H1 (cell line): Measurements from ENCODE around the gene TMEM121B. TPM values are rescaled to one million over a fixed set of nuclear protein-coding genes. Genes with fewer than 3 reads are reported as not detected.

ENCODE experiments used
- GABPA ChIP-seq: IDR thresholded peaks from 2 replicates; pipeline ENCODE4 v1.6.1; 2011; ENCODE audit warnings: mild to moderate bottlenecking, low read length, moderate library complexity, borderline replicate concordance; ENCODE audit not compliant: insufficient read depth
- NANOG ChIP-seq: IDR thresholded peaks from 2 replicates; pipeline ENCODE4 v1.6.1; 2011; ENCODE audit warnings: low read length, low read depth, mild to moderate bottlenecking, inconsistent platforms; ENCODE audit not compliant: insufficient read depth, poor library complexity, severe bottlenecking
- POU5F1 ChIP-seq: IDR thresholded peaks from 2 replicates; pipeline ENCODE4 v1.6.1; 2011; ENCODE audit warnings: low read depth, mild to moderate bottlenecking, low read length, moderate library complexity
- RFX5 ChIP-seq: IDR thresholded peaks from 2 replicates; pipeline ENCODE4 v1.6.1; 2011; ENCODE audit warnings: low read depth, low read length, improper control_type of control experiment, borderline replicate concordance
- polyA plus RNA-seq, 7 experiments: library from polyadenylated mRNA; depleted of rRNA in 3 of 7; stranded (reverse) in 5 of 7; unstranded in 2 of 7; fragments of >200 nt in 5 of 7; fragments of 200-250 nt in 2 of 7; gene quantifications; 1 replicate in 5 of 7; 2 replicates in 1 of 7; 4 replicates in 1 of 7; pipeline versions ENCODE4 v1.2.1 to v1.2.3, GENCODE V29; 2011 to 2013; ENCODE audit warnings: missing spikeins in 2 of 7, mixed read lengths in 2 of 7
- total RNA-seq: library from RNA; stranded (reverse); fragmentation: NEBNext Ultra II Directional; extraction: Animal tissue kit (Norgen Biotek cat#: 25700); gene quantifications from 2 replicates; pipeline ENCODE4 v1.2.1, GENCODE V29; 2021
- TF ChIP-seq, protein P1 (sequence below), 3 experiments: IDR thresholded peaks; 1 replicate in 2 of 3; 2 replicates in 1 of 3; pipeline versions ENCODE4 v1.5.1 to v1.6.1; 2011; ENCODE audit warnings: low read length in 3 of 3, mild to moderate bottlenecking in 3 of 3, inconsistent platforms in 2 of 3, low read depth in 1 of 3, moderate library complexity in 1 of 3; ENCODE audit not compliant: insufficient read depth in 1 of 3; ENCODE audit errors: control extremely low read depth in 1 of 3

The TMEM121B gene
- total and polyA plus RNA-seq, 2 of the 8 experiments (the other 6 are each of a cell fraction or from before 2014, with no cell fraction given), result 4.3 to 6.9 TPM

- TF ChIP-seq, protein P1, sequence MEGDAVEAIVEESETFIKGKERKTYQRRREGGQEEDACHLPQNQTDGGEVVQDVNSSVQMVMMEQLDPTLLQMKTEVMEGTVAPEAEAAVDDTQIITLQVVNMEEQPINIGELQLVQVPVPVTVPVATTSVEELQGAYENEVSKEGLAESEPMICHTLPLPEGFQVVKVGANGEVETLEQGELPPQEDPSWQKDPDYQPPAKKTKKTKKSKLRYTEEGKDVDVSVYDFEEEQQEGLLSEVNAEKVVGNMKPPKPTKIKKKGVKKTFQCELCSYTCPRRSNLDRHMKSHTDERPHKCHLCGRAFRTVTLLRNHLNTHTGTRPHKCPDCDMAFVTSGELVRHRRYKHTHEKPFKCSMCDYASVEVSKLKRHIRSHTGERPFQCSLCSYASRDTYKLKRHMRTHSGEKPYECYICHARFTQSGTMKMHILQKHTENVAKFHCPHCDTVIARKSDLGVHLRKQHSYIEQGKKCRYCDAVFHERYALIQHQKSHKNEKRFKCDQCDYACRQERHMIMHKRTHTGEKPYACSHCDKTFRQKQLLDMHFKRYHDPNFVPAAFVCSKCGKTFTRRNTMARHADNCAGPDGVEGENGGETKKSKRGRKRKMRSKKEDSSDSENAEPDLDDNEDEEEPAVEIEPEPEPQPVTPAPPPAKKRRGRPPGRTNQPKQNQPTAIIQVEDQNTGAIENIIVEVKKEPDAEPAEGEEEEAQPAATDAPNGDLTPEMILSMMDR (IDR thresholded peaks at IDR 0.05; ENCODE audit: control extremely low read depth in 1 of 3, insufficient read depth in 1 of 3, low read depth in 1 of 3, low read length in 3 of 3), result no peak
- TF ChIP-seq NANOG (no peak), RFX5 (peak; percentile 47; the same call in 1 of the 2 replicates), POU5F1 (no peak), GABPA (no peak)
Measured at GRCh38 chr22:17121233-17122195, at the start of gene TMEM121B (continued).
